GM21390 (cell line): ENCODE measurements around the gene ABCA6.
"Not testable (repeated sequence)": the region's sequence is repeated elsewhere in the genome, so short reads cannot be mapped to it uniquely, and the experiment has no call there.

Experiments
- ATAC-seq: cut with Tn5 transposase; IDR thresholded peaks from one replicate; pipeline ENCODE4 v1.9.1; 2021; ENCODE audit not compliant: unreplicated experiment

The ABCA6 gene

GRCh38 chr17:69073392-69073791 is 68.3 kb downstream of the ABCA6 start:
- not testable (repeated sequence) for ATAC-seq

GRCh38 chr17:69072803-69073256 is 68.9 kb downstream of the ABCA6 start:
- not testable (repeated sequence) for ATAC-seq

GRCh38 chr17:69071233-69071586 is 70.5 kb downstream of the ABCA6 start:
- ATAC-seq: not testable (repeated sequence)

- ATAC-seq: not testable (repeated sequence)
Observed at GRCh38 chr17:69070378-69071232, 71.1 kb downstream of the ABCA6 start.

- ATAC-seq: no peak
Observed at GRCh38 chr17:69069226-69069750, 72.4 kb downstream of the ABCA6 start.

GRCh38 chr17:69067274-69068047 is 74.2 kb downstream of the ABCA6 start:
- no peak for ATAC-seq

GRCh38 chr17:69066482-69066881 is 75.2 kb downstream of the ABCA6 start:
- ATAC-seq: no peak

- no peak for ATAC-seq
Observed at GRCh38 chr17:69065113-69065512, 76.6 kb downstream of the ABCA6 start.

GRCh38 chr17:69064476-69064875 is 77.2 kb downstream of the ABCA6 start:
- no peak for ATAC-seq

- ATAC-seq: no peak
Observed at GRCh38 chr17:69064001-69064400, 77.7 kb downstream of the ABCA6 start.

GRCh38 chr17:69062860-69063581 is 78.7 kb downstream of the ABCA6 start:
- ATAC-seq: no peak

GRCh38 chr17:69061721-69062556 is 79.8 kb downstream of the ABCA6 start:
- ATAC-seq: no peak

- ATAC-seq: no peak
Observed at GRCh38 chr17:69060822-69061221, 80.9 kb downstream of the ABCA6 start, which contains the start of gene ABCA9. Gene ABCA9, minus strand, starts transcription at chr17:69060927. Its CDS starts 9,801 bp downstream, at chr17:69051126.

- no peak for ATAC-seq
Observed at GRCh38 chr17:69059458-69060175, 82.1 kb downstream of the ABCA6 start.

GRCh38 chr17:69058165-69058564 is 83.5 kb downstream of the ABCA6 start:
- no peak for ATAC-seq

- ATAC-seq: no peak
Observed at GRCh38 chr17:69057280-69057679, 84.4 kb downstream of the ABCA6 start.

- no peak for ATAC-seq
Observed at GRCh38 chr17:69056179-69056823, 85.4 kb downstream of the ABCA6 start.

- ATAC-seq: no peak
Observed at GRCh38 chr17:69055334-69055733, 86.4 kb downstream of the ABCA6 start.
